Measurements from ENCODE around the gene PPP1R1B.

DNA sequence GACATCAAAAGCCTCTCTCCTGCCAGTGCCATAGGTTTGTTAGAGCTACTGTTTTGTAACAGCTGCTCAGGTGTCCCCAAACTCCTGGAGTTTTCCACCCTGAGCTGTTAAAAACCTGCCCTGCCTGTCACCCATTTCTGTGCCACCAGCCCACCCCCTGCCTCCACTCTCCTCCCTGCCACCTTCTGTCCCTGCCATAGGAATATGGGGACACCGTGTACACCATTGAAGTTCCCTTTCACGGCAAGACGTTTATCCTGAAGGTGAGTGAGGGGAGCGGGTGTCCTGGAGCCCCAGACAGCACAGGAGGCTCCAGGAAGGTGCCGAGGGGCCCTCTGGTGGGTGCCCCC, 33.2 kb downstream of the PPP1R1B start:
- TF ChIP-seq, protein P1, sequence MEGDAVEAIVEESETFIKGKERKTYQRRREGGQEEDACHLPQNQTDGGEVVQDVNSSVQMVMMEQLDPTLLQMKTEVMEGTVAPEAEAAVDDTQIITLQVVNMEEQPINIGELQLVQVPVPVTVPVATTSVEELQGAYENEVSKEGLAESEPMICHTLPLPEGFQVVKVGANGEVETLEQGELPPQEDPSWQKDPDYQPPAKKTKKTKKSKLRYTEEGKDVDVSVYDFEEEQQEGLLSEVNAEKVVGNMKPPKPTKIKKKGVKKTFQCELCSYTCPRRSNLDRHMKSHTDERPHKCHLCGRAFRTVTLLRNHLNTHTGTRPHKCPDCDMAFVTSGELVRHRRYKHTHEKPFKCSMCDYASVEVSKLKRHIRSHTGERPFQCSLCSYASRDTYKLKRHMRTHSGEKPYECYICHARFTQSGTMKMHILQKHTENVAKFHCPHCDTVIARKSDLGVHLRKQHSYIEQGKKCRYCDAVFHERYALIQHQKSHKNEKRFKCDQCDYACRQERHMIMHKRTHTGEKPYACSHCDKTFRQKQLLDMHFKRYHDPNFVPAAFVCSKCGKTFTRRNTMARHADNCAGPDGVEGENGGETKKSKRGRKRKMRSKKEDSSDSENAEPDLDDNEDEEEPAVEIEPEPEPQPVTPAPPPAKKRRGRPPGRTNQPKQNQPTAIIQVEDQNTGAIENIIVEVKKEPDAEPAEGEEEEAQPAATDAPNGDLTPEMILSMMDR (IDR thresholded peaks at IDR 0.05 in 4 of 5, conservative IDR thresholded peaks at IDR 0.05 in 1 of 5) = no peak
- TF ChIP-seq POLR2A (IDR thresholded peaks at IDR 0.05) = no peak

All from gastrocnemius medialis (tissue), 4 donors.